BLaER1 (cell line): ENCODE measurements around the gene SDK2.
A peak's percentile ranks its signal among the peaks of the same experiment; 100 is the strongest.

Experiments used
- H3K27ac ChIP-seq: shearing (Covaris generic); formaldehyde crosslinking; 2 replicates; pipeline ENCODE4 v1.8.1; 2022
- H3K27me3 ChIP-seq: shearing (Covaris generic); formaldehyde crosslinking; 2 replicates; pipeline ENCODE4 v1.8.1; 2022
- H3K36me3 ChIP-seq: shearing (Covaris generic); formaldehyde crosslinking; 2 replicates; pipeline ENCODE4 v1.8.1; 2022
- H3K4me1 ChIP-seq: shearing (Covaris generic); formaldehyde crosslinking; 2 replicates; pipeline ENCODE4 v1.8.1; 2022
- H3K4me2 ChIP-seq: shearing (Covaris generic); formaldehyde crosslinking; 2 replicates; pipeline ENCODE4 v1.8.1; 2022
- H3K4me3 ChIP-seq: shearing (Covaris generic); formaldehyde crosslinking; 2 replicates; pipeline ENCODE4 v1.8.1; 2022
- H3K9ac ChIP-seq: shearing (Covaris generic); formaldehyde crosslinking; 2 replicates; pipeline ENCODE4 v1.8.1; 2022
- H3K9me3 ChIP-seq: shearing (Covaris generic); formaldehyde crosslinking; 2 replicates; pipeline ENCODE4 v1.8.1; 2022
- H4K20me1 ChIP-seq: shearing (Covaris generic); formaldehyde crosslinking; 2 replicates; pipeline ENCODE4 v1.8.1; 2022
- Cebpa-rat ChIP-seq: shearing (Covaris generic); IDR thresholded peaks from 2 replicates; pipeline ENCODE4 v1.8.1; 2022

Gene SDK2

DNA sequence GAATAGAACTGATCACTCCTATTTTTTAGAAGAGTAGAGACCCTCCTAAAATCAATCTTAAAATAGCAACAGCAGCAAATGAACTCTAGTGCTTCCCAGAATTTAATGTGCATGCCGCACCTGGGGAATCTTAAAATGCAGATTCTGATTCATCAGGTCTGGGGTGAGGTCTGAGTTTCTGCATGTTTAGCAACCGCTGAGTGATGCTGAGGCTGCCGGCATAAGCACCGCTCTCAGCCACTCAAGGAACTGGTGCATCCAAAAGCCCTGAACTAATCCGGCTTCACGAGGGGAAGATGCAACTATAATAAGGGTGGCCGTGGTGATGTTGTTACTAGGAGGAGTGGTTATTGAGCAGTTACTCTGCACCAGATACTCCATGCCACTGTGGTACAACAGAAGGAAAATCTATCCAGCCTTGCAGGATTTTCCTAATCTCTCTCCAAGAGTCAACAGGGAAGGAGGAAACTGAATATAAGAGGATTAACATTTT is 19.7 kb downstream of the SDK2 start:
- Histone ChIP-seq H3K4me1 (peaks cover 35% of the 10 kb centered on the region), H3K4me2 (no peak overlapping the region), H3K4me3 (no peak overlapping the region), H3K27me3 (no peaks in the 10 kb centered on the region), H3K27ac (no peak overlapping the region), H3K36me3 (no peaks in the 10 kb centered on the region; the same call in 1 of the 2 replicates), H3K9ac (no peak overlapping the region), H3K9me3 (peaks cover 5% of the 10 kb centered on the region), H4K20me1 (peaks cover 29% of the 10 kb centered on the region; the same call in 1 of the 2 replicates)
- no peak for TF ChIP-seq Cebpa-rat

DNA sequence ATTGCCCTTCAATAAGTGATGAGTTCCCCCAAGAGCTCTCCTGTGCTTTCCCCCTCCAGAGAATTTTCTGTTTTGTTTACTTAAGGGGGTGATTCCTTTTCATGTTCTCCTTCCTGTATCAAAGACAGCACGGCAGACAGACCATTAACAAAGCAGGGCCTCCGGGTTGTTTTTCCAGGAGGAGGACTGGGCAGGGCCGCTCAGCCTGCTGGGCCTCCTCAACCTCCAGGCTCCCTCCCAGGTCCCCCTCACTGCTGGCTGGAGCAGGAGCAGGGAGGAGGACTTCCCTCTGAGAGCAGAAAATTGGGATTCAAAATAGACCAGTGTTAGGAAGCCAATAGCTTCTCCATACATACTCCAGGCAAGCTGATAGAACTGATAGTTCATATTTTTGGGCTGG is 20.4 kb downstream of the SDK2 start:
- no peak for TF ChIP-seq Cebpa-rat
- peaks cover under 1% of the 10 kb centered on the region; the same call in 1 of the 2 replicates for H3K36me3 ChIP-seq
- H3K4me1 ChIP-seq, result peaks cover 28% of the 10 kb centered on the region
- peak overlapping the region; percentile 34; the same call in 1 of the 2 replicates for H3K4me2 ChIP-seq
- no peak overlapping the region for H3K27ac ChIP-seq
- peaks cover 29% of the 10 kb centered on the region; the same call in 1 of the 2 replicates for H4K20me1 ChIP-seq
- H3K9ac ChIP-seq, result no peak overlapping the region
- H3K4me3 ChIP-seq, result no peak overlapping the region
- no peaks in the 10 kb centered on the region for H3K27me3 ChIP-seq
- H3K9me3 ChIP-seq, result peaks cover 12% of the 10 kb centered on the region

DNA sequence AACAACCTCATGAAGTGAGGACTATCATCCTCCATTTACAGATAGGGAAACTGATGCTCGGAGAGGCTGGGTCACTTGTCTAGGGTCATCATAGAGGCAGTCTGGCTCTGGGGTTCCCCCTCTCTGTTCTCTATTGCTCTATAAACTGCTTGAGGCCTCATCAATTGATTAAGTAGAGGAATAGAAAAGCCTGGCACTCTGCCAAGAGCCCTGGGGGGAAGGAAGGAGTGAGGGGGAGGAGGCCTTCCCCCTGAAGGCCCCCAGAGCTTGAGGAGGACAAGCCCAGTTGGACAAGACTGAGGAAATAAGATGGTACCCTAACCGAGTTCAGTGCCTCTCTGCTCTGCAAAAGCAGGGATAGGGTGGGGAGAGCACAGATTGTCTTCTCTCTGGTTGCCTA is 21.0 kb downstream of the SDK2 start:
- H3K36me3 ChIP-seq, result peaks cover 4% of the 10 kb centered on the region; the same call in 1 of the 2 replicates
- H3K4me3 ChIP-seq, result no peak overlapping the region
- peaks cover 16% of the 10 kb centered on the region for H3K9me3 ChIP-seq
- H3K4me1 ChIP-seq, result peaks cover 28% of the 10 kb centered on the region
- H4K20me1 ChIP-seq, result peaks cover 28% of the 10 kb centered on the region; the same call in 1 of the 2 replicates
- no peak overlapping the region for H3K9ac ChIP-seq
- no peaks in the 10 kb centered on the region for H3K27me3 ChIP-seq
- TF ChIP-seq Cebpa-rat, result no peak
- no peak overlapping the region for H3K27ac ChIP-seq
- H3K4me2 ChIP-seq, result peak overlapping the region; percentile 34

DNA sequence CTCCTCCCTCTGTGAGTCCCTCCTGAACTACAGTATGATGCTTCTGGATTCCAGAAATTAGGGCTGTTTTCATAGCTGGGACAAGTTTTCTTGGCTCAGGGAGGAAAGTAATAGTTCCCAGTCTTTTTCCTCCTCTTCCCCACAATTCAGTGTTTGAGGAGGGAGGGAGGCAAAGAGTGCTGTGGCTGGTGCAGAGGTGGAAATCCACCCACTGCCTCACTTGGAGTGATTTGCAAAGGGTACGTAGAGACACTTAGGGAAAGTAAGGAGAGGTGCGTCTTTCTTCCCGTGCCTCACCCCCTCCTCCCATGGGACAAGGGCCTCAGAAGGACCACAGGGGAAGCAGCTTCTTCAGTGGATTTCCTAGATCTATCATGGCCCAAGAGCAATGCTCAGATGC is 21.9 kb downstream of the SDK2 start:
- H3K36me3 ChIP-seq, result peaks cover 4% of the 10 kb centered on the region; the same call in 1 of the 2 replicates
- peaks cover 33% of the 10 kb centered on the region for H3K4me1 ChIP-seq
- H3K4me2 ChIP-seq, result peak overlapping the region; percentile 32
- H3K9me3 ChIP-seq, result peaks cover 16% of the 10 kb centered on the region
- H3K9ac ChIP-seq, result no peak overlapping the region
- H3K27me3 ChIP-seq, result no peaks in the 10 kb centered on the region
- H3K4me3 ChIP-seq, result no peak overlapping the region
- no peak for TF ChIP-seq Cebpa-rat
- H4K20me1 ChIP-seq, result peaks cover 23% of the 10 kb centered on the region; the same call in 1 of the 2 replicates
- no peak overlapping the region for H3K27ac ChIP-seq

DNA sequence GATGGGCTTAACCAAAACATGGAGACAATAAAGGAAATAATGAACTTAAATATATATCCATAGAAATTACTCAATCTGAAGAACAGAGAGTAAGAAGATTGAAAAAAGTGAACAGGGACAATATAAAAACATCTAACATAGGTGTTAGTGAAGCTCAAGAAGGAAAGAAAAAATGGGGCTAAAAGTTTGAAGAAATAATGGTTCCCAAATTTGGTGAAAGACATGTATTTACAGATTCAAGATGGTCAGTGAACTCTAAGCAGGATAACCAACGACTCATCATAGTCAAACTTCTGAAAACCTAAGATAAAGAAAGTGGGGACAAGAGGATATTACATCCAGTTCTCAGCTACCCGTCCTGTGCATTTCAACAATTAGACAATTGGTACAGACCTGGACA is 22.6 kb downstream of the SDK2 start:
- TF ChIP-seq Cebpa-rat, result no peak
- no peak overlapping the region for H3K9ac ChIP-seq
- H3K36me3 ChIP-seq, result peaks cover 4% of the 10 kb centered on the region; the same call in 1 of the 2 replicates
- peaks cover 16% of the 10 kb centered on the region for H3K9me3 ChIP-seq
- peaks cover 40% of the 10 kb centered on the region for H3K4me1 ChIP-seq
- H4K20me1 ChIP-seq, result peaks cover 23% of the 10 kb centered on the region; the same call in 1 of the 2 replicates
- no peak overlapping the region for H3K27ac ChIP-seq
- H3K4me3 ChIP-seq, result no peak overlapping the region
- no peak overlapping the region for H3K4me2 ChIP-seq
- H3K27me3 ChIP-seq, result no peaks in the 10 kb centered on the region

DNA sequence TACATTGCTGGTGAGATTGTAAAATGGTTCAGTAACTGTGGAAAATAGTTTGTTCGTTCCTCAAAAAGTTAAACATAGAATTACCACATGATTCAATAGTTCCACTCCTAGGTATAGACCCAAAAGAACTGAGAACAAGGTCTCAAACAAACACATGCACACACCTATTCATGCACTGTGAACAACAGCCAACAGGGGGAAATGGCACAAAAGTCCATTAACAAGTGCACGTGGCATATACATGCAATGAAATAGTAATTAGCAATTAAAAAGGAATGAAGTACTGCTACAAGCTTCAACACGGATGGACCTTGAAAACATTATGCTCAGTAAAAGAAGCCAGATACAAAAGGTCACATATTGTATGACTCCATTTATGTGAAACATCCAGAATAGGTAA is 23.8 kb downstream of the SDK2 start:
- Histone ChIP-seq H3K36me3 (peaks cover 4% of the 10 kb centered on the region; the same call in 1 of the 2 replicates), H3K27me3 (no peaks in the 10 kb centered on the region), H3K4me2 (no peak overlapping the region), H3K9ac (no peak overlapping the region), H4K20me1 (peaks cover 17% of the 10 kb centered on the region; the same call in 1 of the 2 replicates), H3K4me1 (peaks cover 53% of the 10 kb centered on the region), H3K9me3 (peaks cover 16% of the 10 kb centered on the region), H3K4me3 (no peak overlapping the region), H3K27ac (no peak overlapping the region)
- TF ChIP-seq Cebpa-rat, result no peak

DNA sequence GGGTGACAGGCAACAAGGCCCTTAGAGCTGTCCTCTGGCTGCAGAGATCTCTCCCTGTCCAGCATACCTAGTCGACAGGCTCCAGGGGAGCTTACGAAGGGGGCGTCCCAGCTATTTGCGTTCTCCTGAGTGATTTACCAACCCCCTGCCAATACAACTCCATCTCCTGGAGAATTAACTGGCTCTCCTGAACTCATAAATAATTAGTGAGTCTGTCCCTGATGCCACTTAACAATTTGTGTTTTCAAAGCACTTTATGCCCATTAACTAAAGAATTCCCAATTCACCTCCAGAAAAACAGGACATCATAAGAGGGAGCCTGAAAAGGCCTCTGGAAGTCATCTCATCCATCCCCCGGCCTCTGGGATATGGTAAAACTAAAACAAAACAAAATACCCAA is 26.7 kb downstream of the SDK2 start:
- no peak overlapping the region for H3K9ac ChIP-seq
- peaks cover 4% of the 10 kb centered on the region; the same call in 1 of the 2 replicates for H3K36me3 ChIP-seq
- TF ChIP-seq Cebpa-rat, result no peak
- no peak overlapping the region for H3K4me3 ChIP-seq
- no peaks in the 10 kb centered on the region; the same call in 1 of the 2 replicates for H4K20me1 ChIP-seq
- H3K27me3 ChIP-seq, result no peaks in the 10 kb centered on the region
- no peak overlapping the region for H3K27ac ChIP-seq
- H3K4me1 ChIP-seq, result peaks cover 62% of the 10 kb centered on the region
- peaks cover 16% of the 10 kb centered on the region for H3K9me3 ChIP-seq
- peak overlapping the region; percentile 57 for H3K4me2 ChIP-seq

DNA sequence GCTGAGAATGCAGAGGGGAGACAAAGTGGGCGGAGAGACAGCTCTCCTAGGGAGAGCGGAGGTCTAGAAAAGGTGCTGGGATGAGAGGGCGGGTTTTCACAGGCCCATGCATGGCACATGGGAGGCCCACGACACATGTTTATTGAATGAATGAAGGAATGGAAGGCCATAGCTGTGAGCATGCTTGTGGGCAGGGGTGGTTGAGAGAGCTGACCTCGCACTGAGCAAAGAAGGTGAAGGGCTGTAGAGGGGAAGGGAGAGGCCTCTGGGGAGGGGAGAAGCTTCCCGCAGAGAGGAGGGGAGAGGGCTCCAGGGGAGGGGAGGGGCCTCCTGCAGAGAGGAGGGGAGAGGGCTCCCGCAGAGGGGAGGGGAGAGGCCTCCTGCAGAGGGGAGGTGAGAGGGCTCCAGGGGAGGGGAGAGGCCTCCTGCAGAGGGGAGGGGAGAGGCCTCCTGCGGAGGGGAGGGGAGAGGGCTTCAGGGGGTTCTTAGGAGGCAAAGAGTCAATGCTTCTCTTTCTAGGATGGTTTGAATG is 27.3 kb downstream of the SDK2 start:
- TF ChIP-seq Cebpa-rat, result no peak
- Histone ChIP-seq H3K27ac (peak overlapping the region; percentile 42), H3K36me3 (peaks cover 4% of the 10 kb centered on the region; the same call in 1 of the 2 replicates), H3K4me3 (no peak overlapping the region), H3K27me3 (no peaks in the 10 kb centered on the region), H3K4me1 (peaks cover 66% of the 10 kb centered on the region), H3K9me3 (peaks cover 16% of the 10 kb centered on the region), H3K4me2 (peak overlapping the region; percentile 57), H4K20me1 (no peaks in the 10 kb centered on the region; the same call in 1 of the 2 replicates), H3K9ac (no peak overlapping the region)

DNA sequence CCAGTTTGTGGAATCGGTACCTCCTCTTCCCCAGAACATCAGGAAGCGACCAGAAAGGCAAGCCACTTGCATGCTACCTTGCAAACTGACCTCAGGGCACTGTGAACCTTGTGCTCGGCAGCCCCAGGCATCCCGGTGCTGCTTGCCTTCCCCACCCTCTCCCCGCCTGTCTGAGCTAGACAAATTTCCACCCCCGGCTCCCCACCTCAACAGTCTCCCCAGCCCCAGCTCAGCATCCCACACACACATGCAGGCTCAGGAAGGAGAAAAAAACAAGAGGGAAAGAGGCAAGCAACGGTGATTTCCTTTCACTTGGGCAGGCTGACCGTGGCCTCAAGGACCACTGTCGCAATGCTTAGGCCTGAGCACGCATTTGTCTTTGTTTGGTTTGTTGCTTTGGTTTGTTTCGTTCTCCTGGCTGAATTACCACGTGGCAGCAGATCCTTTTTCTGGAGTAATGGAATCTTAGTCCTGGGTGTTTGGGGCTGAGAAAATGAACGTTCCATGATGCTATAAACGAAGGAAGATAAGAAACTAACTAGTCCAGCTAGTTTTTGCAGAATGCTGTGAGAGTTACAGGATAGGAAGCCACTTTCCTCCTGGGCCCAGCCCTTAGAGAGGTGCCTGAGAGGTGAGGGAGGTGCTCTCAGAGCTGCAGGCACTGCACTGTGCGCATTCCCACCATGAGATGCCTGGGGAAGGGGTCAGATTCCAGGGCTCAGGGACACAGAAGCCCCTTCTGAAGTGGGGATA is 27.9 kb downstream of the SDK2 start:
- Histone ChIP-seq H3K9me3 (peaks cover 16% of the 10 kb centered on the region), H3K4me1 (peaks cover 72% of the 10 kb centered on the region), H3K27me3 (no peaks in the 10 kb centered on the region), H3K4me2 (peak overlapping the region; percentile 57), H3K4me3 (no peak overlapping the region), H3K36me3 (peaks cover 4% of the 10 kb centered on the region; the same call in 1 of the 2 replicates), H3K27ac (peak overlapping the region; percentile 42), H4K20me1 (no peaks in the 10 kb centered on the region), H3K9ac (peak overlapping the region; percentile 40)
- no peak for TF ChIP-seq Cebpa-rat

DNA sequence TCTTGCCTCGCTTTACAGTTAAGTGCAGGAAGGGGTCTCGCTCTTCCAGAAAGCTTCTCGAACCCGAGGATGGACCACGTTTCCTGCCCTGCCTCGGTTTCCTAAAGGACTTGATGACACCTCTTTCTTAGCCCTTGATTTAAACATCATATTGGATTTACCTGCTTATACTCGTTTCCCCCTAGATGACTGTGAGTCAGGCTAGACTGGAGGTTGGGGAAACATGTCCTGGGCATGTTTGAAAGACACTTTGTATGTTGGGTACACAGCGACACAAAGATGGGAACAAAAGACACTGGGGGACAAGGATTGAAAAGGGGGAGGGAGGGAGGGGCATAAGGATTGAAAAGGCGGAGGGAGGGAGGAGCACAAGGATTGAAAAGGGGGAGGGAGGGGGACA is 30.0 kb downstream of the SDK2 start:
- Histone ChIP-seq H3K4me2 (peak overlapping the region; percentile 91), H3K27ac (peak overlapping the region; percentile 59; the same call in 1 of the 2 replicates), H4K20me1 (no peaks in the 10 kb centered on the region), H3K9ac (0 out of 2 replicates have a peak overlapping the region, but pooled peaks have one; percentile 24), H3K27me3 (no peaks in the 10 kb centered on the region), H3K4me3 (no peak overlapping the region), H3K9me3 (peaks cover 8% of the 10 kb centered on the region), H3K4me1 (peaks cover 92% of the 10 kb centered on the region), H3K36me3 (peaks cover 4% of the 10 kb centered on the region; the same call in 1 of the 2 replicates)
- no peak for TF ChIP-seq Cebpa-rat
